SK-N-SH (cell line): ENCODE results near the gene NHLRC3. TPM values are rescaled to one million over a fixed set of nuclear protein-coding genes. Genes with fewer than 3 reads are reported as not detected.

Experiments used
- CTCF ChIA-PET: fragments of 300-600, 350-600 bp; formaldehyde crosslinking; extraction: SDS; loops from one replicate; lab custom pipeline; 2021; lab: Yijun Ruan, JAX
- POLR2A ChIA-PET: fragments of 350-600 bp; sonication (Branson Sonifier 250); formaldehyde crosslinking; extraction: SDS; loops from one replicate; lab custom pipeline; 2020; ENCODE audit warnings: antibody characterized with exemption, inconsistent platforms; lab: Yijun Ruan, JAX
- DNase-seq: peaks from one replicate; pipeline ENCODE4 v3.0.0; 2012
- H2AFZ ChIP-seq: fragments of 200-600 bp; sonication (generic); 2 replicates; pipeline ENCODE4 v1.8.1; 2016; ENCODE audit warnings: antibody characterized with exemption, mild to moderate bottlenecking, low read depth
- H3F3A ChIP-seq: fragments of 200-600 bp; sonication (generic); replicated peaks from 2 replicates; pipeline ENCODE3; 2016; ENCODE audit warnings: antibody characterized with exemption, mild to moderate bottlenecking; ENCODE audit not compliant: insufficient read depth
- H3K27ac ChIP-seq, 2 experiments: fragments of 200-500 bp in 1 of 2; fragments of 200-600 bp in 1 of 2; sonication (Bioruptor generic) in 1 of 2; sonication (generic), shearing (Covaris generic) in 1 of 2; 2 replicates each; pipeline versions ENCODE4 v1.5.1 to v1.6.1; 2014 to 2016; ENCODE audit warnings: low read depth in 2 of 2, inconsistent platforms in 1 of 2, low read length in 1 of 2, mild to moderate bottlenecking in 1 of 2, mixed read lengths in 1 of 2
- H3K27me3 ChIP-seq: fragments of 200-600 bp; sonication (generic), shearing (Covaris generic); 2 replicates; pipeline ENCODE4 v1.6.1; 2016; ENCODE audit warnings: mixed run types; ENCODE audit not compliant: insufficient read depth
- H3K36me3 ChIP-seq, 2 experiments: fragments of 200-500 bp in 1 of 2; fragments of 200-600 bp in 1 of 2; sonication (Bioruptor generic) in 1 of 2; sonication (generic) in 1 of 2; replicated peaks in 1 of 2; 2 replicates each; pipeline versions ENCODE3 to v1.5.1; 2014 to 2016; ENCODE audit warnings: low read length in 1 of 2, mild to moderate bottlenecking in 1 of 2; ENCODE audit not compliant: insufficient read depth in 2 of 2, control insufficient read depth in 1 of 2
- H3K4me1 ChIP-seq, 2 experiments: fragments of 200-500 bp in 1 of 2; fragments of 200-600 bp in 1 of 2; sonication (Bioruptor generic) in 1 of 2; sonication (generic), shearing (Covaris generic) in 1 of 2; 2 replicates each; pipeline versions ENCODE4 v1.5.1 to v1.6.1; 2014 to 2016; ENCODE audit warnings: low read depth in 1 of 2, low read length in 1 of 2, mixed run types in 1 of 2; ENCODE audit not compliant: insufficient read depth in 2 of 2, control insufficient read depth in 1 of 2
- H3K4me2 ChIP-seq: fragments of 200-600 bp; sonication (generic), shearing (Covaris generic); 2 replicates; pipeline ENCODE4 v1.6.1; 2017; ENCODE audit warnings: mixed run types
- H3K4me3 ChIP-seq, 2 experiments: fragments of 200-500 bp in 1 of 2; fragments of 200-600 bp in 1 of 2; sonication (Bioruptor generic) in 1 of 2; sonication (generic), shearing (Covaris generic) in 1 of 2; 2 replicates each; pipeline versions ENCODE4 v1.5.1 to v1.8.1; 2014 to 2016; ENCODE audit warnings: low read depth in 2 of 2, inconsistent platforms in 1 of 2, low read length in 1 of 2, mild to moderate bottlenecking in 1 of 2, mixed read lengths in 1 of 2, moderate library complexity in 1 of 2
- H3K79me2 ChIP-seq: fragments of 200-600 bp; sonication (generic); 2 replicates; pipeline ENCODE4 v1.8.1; 2017; ENCODE audit warnings: mild to moderate bottlenecking; ENCODE audit not compliant: insufficient read depth
- H3K9ac ChIP-seq: fragments of 200-600 bp; sonication (generic); 2 replicates; pipeline ENCODE4 v1.6.1; 2017; ENCODE audit warnings: mixed run types
- H3K9me2 ChIP-seq: fragments of 200-600 bp; sonication (generic); 2 replicates; pipeline ENCODE4 v1.6.1; 2017; ENCODE audit warnings: mixed run types
- H3K9me3 ChIP-seq: fragments of 200-600 bp; sonication (generic); 2 replicates; pipeline ENCODE4 v1.6.1; 2017; ENCODE audit warnings: mixed run types, mild to moderate bottlenecking, moderate library complexity
- H4K20me1 ChIP-seq: fragments of 200-600 bp; sonication (generic); 2 replicates; pipeline ENCODE4 v1.6.1; 2017; ENCODE audit warnings: mild to moderate bottlenecking, mixed run types; ENCODE audit not compliant: insufficient read depth
- CHD2 ChIP-seq: fragments of 150-350 bp; IDR thresholded peaks from 2 replicates; pipeline ENCODE4 v1.6.1; 2018; ENCODE audit warnings: low read length; ENCODE audit not compliant: partially characterized antibody
- FOXJ3 ChIP-seq: sonication (generic); formaldehyde crosslinking; IDR thresholded peaks from 2 replicates; pipeline ENCODE4 v1.5.1; 2020; ENCODE audit warnings: mild to moderate bottlenecking, missing genetic modification reagents
- FOXM1 ChIP-seq: IDR thresholded peaks from 2 replicates; pipeline ENCODE4 v1.4.0; 2012; ENCODE audit warnings: low read depth, mild to moderate bottlenecking
- GABPA ChIP-seq: IDR thresholded peaks from 2 replicates; pipeline ENCODE4 v1.4.0; 2012; ENCODE audit warnings: low read depth, mild to moderate bottlenecking
- GATA2 ChIP-seq: sonication (generic); formaldehyde crosslinking; IDR thresholded peaks from 2 replicates; pipeline ENCODE4 v1.5.0; 2020; ENCODE audit warnings: mild to moderate bottlenecking, missing genetic modification reagents
- MEF2A ChIP-seq: IDR thresholded peaks from 2 replicates; pipeline ENCODE4 v1.4.0; 2012; ENCODE audit warnings: low read depth, borderline replicate concordance
- MXI1 ChIP-seq: IDR thresholded peaks from 2 replicates; pipeline ENCODE4 v1.6.1; 2012; ENCODE audit warnings: mild to moderate bottlenecking, low read depth, low read length, improper control_type of control experiment
- NFIC ChIP-seq: IDR thresholded peaks from 2 replicates; pipeline ENCODE4 v1.4.0; 2012; ENCODE audit warnings: borderline replicate concordance
- NRF1 ChIP-seq: IDR thresholded peaks from 2 replicates; pipeline ENCODE4 v1.6.1; 2012; ENCODE audit warnings: low read depth, mild to moderate bottlenecking, low read length
- RAD21 ChIP-seq: IDR thresholded peaks from 2 replicates; pipeline ENCODE4 v1.6.1; 2012; ENCODE audit warnings: mild to moderate bottlenecking, low read length
- RFX5 ChIP-seq: IDR thresholded peaks from 2 replicates; pipeline ENCODE4 v1.6.1; 2012; ENCODE audit warnings: mild to moderate bottlenecking, improper control_type of control experiment, low read length
- RXRA ChIP-seq: IDR thresholded peaks from 2 replicates; pipeline ENCODE4 v1.4.0; 2012; ENCODE audit warnings: low read depth, mild to moderate bottlenecking, borderline replicate concordance
- SMC3 ChIP-seq: IDR thresholded peaks from 2 replicates; pipeline ENCODE4 v1.6.1; 2012; ENCODE audit warnings: low read depth, low read length, improper control_type of control experiment
- TCF12 ChIP-seq: IDR thresholded peaks from 2 replicates; pipeline ENCODE4 v1.4.0; 2012
- TEAD4 ChIP-seq: IDR thresholded peaks from 2 replicates; pipeline ENCODE4 v1.4.0; 2012; ENCODE audit warnings: mild to moderate bottlenecking, borderline replicate concordance; ENCODE audit not compliant: insufficient read depth
- WGBS: methylation state at CpG from one replicate; pipeline ENCODE4 v1.1.6; 2017; ENCODE audit warnings: low lambda C conversion rate; 5-methylcytosine and 5-hydroxymethylcytosine counted together
- polyA plus RNA-seq, 3 experiments: library from polyadenylated mRNA; depleted of rRNA; stranded (reverse); fragments of >200 nt; gene quantifications; 2 replicates each; pipeline ENCODE4 v1.2.3, GENCODE V29; 2012
- TF ChIP-seq, protein P1 (sequence below): fragments of 150-350 bp; IDR thresholded peaks from 2 replicates; pipeline ENCODE4 v1.6.1; 2017; ENCODE audit warnings: antibody characterized with exemption, low read length, low read depth, borderline replicate concordance
- TF ChIP-seq, protein P2 (sequence below): fragments of 150-350 bp; IDR thresholded peaks from 2 replicates; pipeline ENCODE4 v1.6.1; 2016; ENCODE audit warnings: mild to moderate bottlenecking, low read depth, low read length

NHLRC3 gene
- polyA plus RNA-seq, 1 of the 3 experiments (the other 2 are of a cell fraction) = 7.1 TPM

DNA sequence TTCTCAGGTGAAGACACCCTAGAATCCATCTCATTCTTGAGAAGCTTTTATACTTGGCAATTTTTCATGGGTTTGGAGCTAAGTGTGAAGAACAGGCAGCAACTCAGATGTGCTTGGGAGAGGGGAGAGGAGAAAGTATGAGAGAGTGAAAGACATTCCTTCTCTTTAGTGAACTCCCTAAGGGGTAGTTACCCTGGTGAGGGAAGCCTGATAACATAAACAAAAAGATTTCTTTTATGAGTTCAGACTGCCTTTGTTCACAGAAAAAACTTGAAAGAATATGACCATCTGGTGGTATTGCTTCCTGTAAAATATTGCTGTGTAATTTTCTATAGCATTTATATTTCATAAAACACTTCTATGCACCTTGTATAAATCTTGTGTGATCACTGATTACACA, 47.6 kb upstream of the NHLRC3 start, which contains the start of gene STOML3:
Gene STOML3, minus strand, starts transcription at position 139 of the 400 bp plus-strand sequence. Its CDS starts 110 bp downstream, at position 29.
- H3K36me3 ChIP-seq = no peaks in the 10 kb centered on the region
- H3K79me2 ChIP-seq = no peaks in the 10 kb centered on the region
- H3F3A ChIP-seq = no peaks in the 10 kb centered on the region
- CTCF ChIA-PET = interaction anchor here (0.8 to 0.9 kb wide), 2 partner anchors 13 to 25 kb away, joined by 3 to 4 read pairs; no protein-coding TSS in a partner anchor
- no peaks in the 10 kb centered on the region for H3K9me3 ChIP-seq
- no peak for TF ChIP-seq RXRA
- TF ChIP-seq RFX5 = no peak
- no peak for TF ChIP-seq FOXJ3 (CRISPR knock-in tag)
- no peak for TF ChIP-seq SMC3
- TF ChIP-seq GABPA = no peak
- no peak for TF ChIP-seq TCF12
- TF ChIP-seq TEAD4 = no peak
- no peaks in the 10 kb centered on the region for H4K20me1 ChIP-seq
- peak within 1 kb of the TSS; percentile 4; the same call in 1 of the 2 replicates for H2AFZ ChIP-seq
- H3K4me3 ChIP-seq = no peak within 1 kb of the TSS
- H3K9me2 ChIP-seq = no peaks in the 10 kb centered on the region
- H3K4me2 ChIP-seq = no peak within 1 kb of the TSS
- no peaks in the 10 kb centered on the region for H3K4me1 ChIP-seq
- no peak for DNase-seq
- POLR2A ChIA-PET = no interaction called here
- H3K27me3 ChIP-seq = no peaks in the 10 kb centered on the region
- H3K9ac ChIP-seq = no peak within 1 kb of the TSS
- no peak within 1 kb of the TSS for H3K27ac ChIP-seq

DNA sequence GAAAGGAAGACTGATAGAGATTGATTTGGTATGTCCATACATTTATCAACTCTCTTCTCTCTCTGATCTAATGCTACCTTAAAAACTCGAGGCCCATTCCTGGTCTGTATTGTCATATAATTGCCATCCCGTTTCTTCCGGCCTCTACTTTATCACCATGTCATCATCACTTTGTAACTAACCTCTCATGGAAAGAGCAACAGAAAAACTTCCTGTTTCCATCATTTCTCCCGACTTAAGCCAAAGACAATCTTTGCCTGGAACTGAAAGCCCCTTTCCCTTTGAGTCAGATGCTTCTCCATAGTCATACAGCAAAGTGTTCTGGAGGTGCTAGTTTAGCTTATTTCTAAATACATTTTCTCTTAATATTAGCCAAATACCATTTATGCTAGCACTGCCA, 44.9 kb upstream of the NHLRC3 start:
- no peak for DNase-seq
- H3F3A ChIP-seq = no peaks in the 10 kb centered on the region
- WGBS = 40% methylated on average over 4 of the region's 4 CpGs
- H4K20me1 ChIP-seq = no peaks in the 10 kb centered on the region
- no peak overlapping the region for H2AFZ ChIP-seq
- H3K4me1 ChIP-seq = no peaks in the 10 kb centered on the region
- no peaks in the 10 kb centered on the region for H3K27me3 ChIP-seq
- ChIA-PET POLR2A (no interaction called here), CTCF (no interaction called here)
- no peak overlapping the region for H3K27ac ChIP-seq
- no peak for TF ChIP-seq FOXM1
- TF ChIP-seq CHD2 = no peak
- TF ChIP-seq, protein P1, sequence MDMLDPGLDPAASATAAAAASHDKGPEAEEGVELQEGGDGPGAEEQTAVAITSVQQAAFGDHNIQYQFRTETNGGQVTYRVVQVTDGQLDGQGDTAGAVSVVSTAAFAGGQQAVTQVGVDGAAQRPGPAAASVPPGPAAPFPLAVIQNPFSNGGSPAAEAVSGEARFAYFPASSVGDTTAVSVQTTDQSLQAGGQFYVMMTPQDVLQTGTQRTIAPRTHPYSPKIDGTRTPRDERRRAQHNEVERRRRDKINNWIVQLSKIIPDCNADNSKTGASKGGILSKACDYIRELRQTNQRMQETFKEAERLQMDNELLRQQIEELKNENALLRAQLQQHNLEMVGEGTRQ = no peak
- TF ChIP-seq, protein P2, sequence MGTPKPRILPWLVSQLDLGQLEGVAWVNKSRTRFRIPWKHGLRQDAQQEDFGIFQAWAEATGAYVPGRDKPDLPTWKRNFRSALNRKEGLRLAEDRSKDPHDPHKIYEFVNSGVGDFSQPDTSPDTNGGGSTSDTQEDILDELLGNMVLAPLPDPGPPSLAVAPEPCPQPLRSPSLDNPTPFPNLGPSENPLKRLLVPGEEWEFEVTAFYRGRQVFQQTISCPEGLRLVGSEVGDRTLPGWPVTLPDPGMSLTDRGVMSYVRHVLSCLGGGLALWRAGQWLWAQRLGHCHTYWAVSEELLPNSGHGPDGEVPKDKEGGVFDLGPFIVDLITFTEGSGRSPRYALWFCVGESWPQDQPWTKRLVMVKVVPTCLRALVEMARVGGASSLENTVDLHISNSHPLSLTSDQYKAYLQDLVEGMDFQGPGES = no peak
- TF ChIP-seq NFIC = no peak
- TF ChIP-seq RAD21 = no peak
- TF ChIP-seq GATA2 (CRISPR knock-in tag) = no peak
- no peak for TF ChIP-seq MXI1
- no peak for TF ChIP-seq MEF2A
- no peak for TF ChIP-seq SMC3
- no peak for TF ChIP-seq NRF1
- H3K4me3 ChIP-seq = no peak overlapping the region
- no peak overlapping the region for H3K9ac ChIP-seq
- H3K36me3 ChIP-seq = no peaks in the 10 kb centered on the region
- no peaks in the 10 kb centered on the region for H3K79me2 ChIP-seq
- H3K4me2 ChIP-seq = no peak overlapping the region
- H3K9me3 ChIP-seq = no peaks in the 10 kb centered on the region
- H3K9me2 ChIP-seq = no peaks in the 10 kb centered on the region
